Esophagus squamous epithelium (tissue), 4 donors: ENCODE data around the gene HMCN1.

Source experiments
- CTCF ChIP-seq, 6 experiments: fragments of 450-650 bp in 4 of 6; fragments of 200-600 bp in 2 of 6; sonication (generic) in 2 of 6; IDR thresholded peaks; one replicate each; pipeline ENCODE4 v1.5.1; 2016 to 2019; ENCODE audit warnings: antibody characterized with exemption in 6 of 6, mild to moderate bottlenecking in 4 of 6, moderate library complexity in 4 of 6
- POLR2A ChIP-seq, 4 donors: fragments of 450-650 bp; IDR thresholded peaks; one replicate each; pipeline ENCODE4 v1.6.1; 2017; ENCODE audit warnings: antibody characterized with exemption in 4 of 4, mild to moderate bottlenecking in 4 of 4, moderate library complexity in 3 of 4

GRCh38 chr1:186102547-186103148 lies 368.5 kb downstream of the HMCN1 start:
- no peak for TF ChIP-seq POLR2A (IDR thresholded peaks at IDR 0.05)
- TF ChIP-seq CTCF (IDR thresholded peaks at IDR 0.05) = no peak
